ENCODE results near the gene ZNF710. TPM values are rescaled to one million over a fixed set of nuclear protein-coding genes. Genes with fewer than 3 reads are reported as not detected.

The ZNF710 gene
- total RNA-seq, 1 donor from 2014 or later = 129 TPM

DNA sequence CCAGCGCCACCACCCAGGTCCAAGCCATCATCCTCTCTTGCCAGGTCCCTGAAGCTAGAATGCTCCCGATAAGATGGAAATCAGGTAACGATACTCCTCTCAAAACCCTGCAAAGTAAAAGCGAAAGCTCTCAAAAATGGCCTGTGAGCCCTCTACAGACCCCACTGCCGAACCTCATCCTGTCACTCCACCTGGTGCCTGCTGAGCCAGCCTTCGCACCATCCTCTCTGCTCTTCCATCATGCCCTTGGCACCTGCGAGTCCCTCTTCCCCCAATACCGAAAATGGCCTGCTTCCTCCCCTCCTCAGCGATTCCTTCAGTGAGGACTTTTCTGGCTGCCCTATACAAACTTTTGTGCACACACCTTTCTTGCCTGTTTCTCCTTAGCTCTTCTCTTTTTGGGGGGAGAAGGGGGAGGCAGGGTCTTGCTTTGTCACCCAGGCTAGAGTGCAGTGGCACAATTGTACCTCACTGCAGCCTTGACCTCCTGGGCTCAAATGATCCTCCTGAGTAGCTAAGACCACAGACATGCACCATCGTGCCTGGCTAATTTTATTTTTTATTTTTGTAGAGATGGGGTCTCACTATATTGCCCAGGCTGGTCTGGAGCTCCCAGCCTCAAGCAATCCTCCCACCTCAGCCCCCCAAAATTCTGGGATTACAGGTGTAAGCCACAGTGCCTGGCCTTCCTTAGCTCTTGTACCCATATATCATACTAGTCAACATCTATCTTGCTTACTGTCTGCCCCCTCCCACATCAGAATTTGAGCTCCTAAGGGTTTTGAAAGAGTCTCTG lies 98.1 kb downstream of the ZNF710 start:
- peaks cover 22% of the 10 kb centered on the region for H3K27me3 Mint-ChIP-seq (ENCODE audit: unreplicated experiment)

DNA sequence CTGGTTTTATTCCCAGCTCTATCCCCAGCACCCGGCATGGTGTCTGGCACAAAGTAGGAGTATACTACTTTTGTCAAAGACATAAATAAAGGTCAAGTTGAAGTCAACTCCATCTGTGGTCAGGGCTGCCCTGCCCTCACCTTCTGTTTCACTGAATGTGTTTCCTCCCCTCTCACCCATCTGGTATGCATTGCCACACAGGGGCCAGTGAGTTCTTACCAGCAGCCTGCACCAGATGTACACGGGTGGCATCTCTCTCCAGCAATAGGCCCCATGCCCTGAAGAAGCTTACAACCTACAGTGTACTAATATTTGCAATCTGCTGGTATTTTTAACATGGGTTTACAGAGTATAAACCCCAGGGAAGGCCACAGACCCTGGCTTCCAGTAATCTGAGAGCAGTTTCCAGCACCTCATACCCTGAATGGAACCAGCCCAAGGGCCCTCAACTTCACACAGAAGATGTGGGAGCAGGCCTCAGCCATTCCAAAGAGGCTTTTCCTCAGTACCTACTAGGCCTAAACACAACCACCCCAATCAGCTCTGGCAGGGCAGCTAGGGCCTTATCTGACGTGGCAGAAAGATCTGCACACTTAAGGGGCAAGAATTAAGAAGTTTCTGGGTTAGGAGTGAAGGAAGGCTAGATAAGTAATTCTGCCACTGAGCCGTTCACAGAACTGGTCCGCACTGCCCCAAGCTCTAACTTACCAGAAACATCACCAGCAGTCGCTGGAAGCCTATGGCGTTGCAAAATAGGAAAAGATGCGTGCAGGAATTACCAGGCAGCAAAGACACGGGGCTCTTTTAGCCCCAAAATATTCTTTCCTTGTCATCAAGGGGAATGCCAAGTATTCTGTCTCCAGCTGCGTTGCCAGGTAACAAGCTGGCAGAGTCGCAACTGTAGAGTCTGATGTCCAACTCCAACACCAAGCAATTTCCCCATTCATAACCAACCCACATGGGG lies 99.0 kb downstream of the ZNF710 start:
- H3K27ac Mint-ChIP-seq (ENCODE audit: unreplicated experiment) = peak overlapping the region; percentile 87
- TF ChIP-seq, protein P1, sequence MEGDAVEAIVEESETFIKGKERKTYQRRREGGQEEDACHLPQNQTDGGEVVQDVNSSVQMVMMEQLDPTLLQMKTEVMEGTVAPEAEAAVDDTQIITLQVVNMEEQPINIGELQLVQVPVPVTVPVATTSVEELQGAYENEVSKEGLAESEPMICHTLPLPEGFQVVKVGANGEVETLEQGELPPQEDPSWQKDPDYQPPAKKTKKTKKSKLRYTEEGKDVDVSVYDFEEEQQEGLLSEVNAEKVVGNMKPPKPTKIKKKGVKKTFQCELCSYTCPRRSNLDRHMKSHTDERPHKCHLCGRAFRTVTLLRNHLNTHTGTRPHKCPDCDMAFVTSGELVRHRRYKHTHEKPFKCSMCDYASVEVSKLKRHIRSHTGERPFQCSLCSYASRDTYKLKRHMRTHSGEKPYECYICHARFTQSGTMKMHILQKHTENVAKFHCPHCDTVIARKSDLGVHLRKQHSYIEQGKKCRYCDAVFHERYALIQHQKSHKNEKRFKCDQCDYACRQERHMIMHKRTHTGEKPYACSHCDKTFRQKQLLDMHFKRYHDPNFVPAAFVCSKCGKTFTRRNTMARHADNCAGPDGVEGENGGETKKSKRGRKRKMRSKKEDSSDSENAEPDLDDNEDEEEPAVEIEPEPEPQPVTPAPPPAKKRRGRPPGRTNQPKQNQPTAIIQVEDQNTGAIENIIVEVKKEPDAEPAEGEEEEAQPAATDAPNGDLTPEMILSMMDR (IDR thresholded peaks at IDR 0.05; ENCODE audit: unreplicated experiment) = no peak

More for the DNA sequence above, 98.1 kb downstream of the ZNF710 start:
- Mint-ChIP-seq H3K9me3 (ENCODE audit: unreplicated experiment) (no peaks in the 10 kb centered on the region), H3K36me3 (ENCODE audit: low read depth, unreplicated experiment) (peaks cover 2% of the 10 kb centered on the region), H3K27ac (ENCODE audit: unreplicated experiment) (peak overlapping the region; percentile 1), H3K4me3 (ENCODE audit: unreplicated experiment) (no peak overlapping the region), H3K4me1 (ENCODE audit: unreplicated experiment) (peaks cover 17% of the 10 kb centered on the region)
- no peak for DNase-seq (ENCODE audit: low spot score)
- TF ChIP-seq, protein P1 (IDR thresholded peaks at IDR 0.05; ENCODE audit: unreplicated experiment) = no peak

DNA sequence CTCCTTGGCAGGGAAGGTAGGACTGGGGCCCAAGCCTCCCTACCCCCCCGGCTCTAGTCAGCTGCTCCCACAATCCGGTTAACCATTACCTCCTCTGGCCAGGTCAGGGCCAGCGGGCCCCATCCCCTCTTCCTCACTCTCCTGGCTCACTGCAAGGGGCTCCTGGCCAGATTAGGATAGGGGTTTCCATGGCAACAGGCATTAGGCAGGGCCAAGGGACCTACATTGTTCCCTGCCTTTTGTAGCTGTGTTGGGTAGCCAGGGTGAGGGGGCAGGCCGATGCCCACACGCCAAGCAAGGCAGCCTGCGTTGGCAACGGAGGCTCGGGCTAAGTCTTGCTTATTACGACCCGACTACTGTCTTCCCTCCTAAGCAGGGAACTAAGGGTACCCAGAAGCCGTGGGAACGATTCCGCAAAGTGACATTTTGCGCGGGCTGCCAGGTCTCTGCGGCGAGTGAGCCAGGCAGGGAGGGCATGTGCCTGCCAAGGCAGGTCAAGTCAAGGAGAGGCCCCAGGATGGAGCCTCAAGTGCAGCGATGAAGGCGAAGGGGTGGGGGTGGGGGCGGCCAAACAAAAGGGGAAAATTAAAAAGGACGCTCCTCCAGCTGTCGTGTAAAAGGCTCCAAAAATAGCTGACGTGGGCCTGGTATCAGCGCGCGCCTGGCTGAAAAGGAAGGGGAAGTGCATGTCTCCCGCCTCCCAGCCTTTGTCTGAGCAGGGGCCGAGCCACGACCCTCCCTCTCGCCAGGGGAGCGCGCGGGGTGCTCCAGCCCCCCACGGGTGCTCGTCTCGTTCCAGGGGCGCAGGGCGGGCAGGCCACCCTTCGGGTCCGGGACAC lies 100.2 kb downstream of the ZNF710 start:
- peak overlapping the region; percentile 87 for H3K27ac Mint-ChIP-seq (ENCODE audit: unreplicated experiment)
- TF ChIP-seq, protein P1 (IDR thresholded peaks at IDR 0.05; ENCODE audit: unreplicated experiment) = no peak
- no peaks in the 10 kb centered on the region for H3K9me3 Mint-ChIP-seq (ENCODE audit: unreplicated experiment)
- DNase-seq (ENCODE audit: low spot score) = peak; percentile 54
- H3K4me3 Mint-ChIP-seq (ENCODE audit: unreplicated experiment) = peak overlapping the region; percentile 88
- H3K36me3 Mint-ChIP-seq (ENCODE audit: low read depth, unreplicated experiment) = peaks cover 4% of the 10 kb centered on the region
- peaks cover 24% of the 10 kb centered on the region for H3K27me3 Mint-ChIP-seq (ENCODE audit: unreplicated experiment)
- H3K4me1 Mint-ChIP-seq (ENCODE audit: unreplicated experiment) = peaks cover 16% of the 10 kb centered on the region

More for the DNA sequence above, 99.0 kb downstream of the ZNF710 start:
- Mint-ChIP-seq H3K9me3 (ENCODE audit: unreplicated experiment) (no peaks in the 10 kb centered on the region), H3K36me3 (ENCODE audit: low read depth, unreplicated experiment) (peaks cover 4% of the 10 kb centered on the region), H3K4me3 (ENCODE audit: unreplicated experiment) (peak overlapping the region; percentile 88), H3K4me1 (ENCODE audit: unreplicated experiment) (peaks cover 16% of the 10 kb centered on the region), H3K27me3 (ENCODE audit: unreplicated experiment) (peaks cover 23% of the 10 kb centered on the region)
- no peak for DNase-seq (ENCODE audit: low spot score)

DNA sequence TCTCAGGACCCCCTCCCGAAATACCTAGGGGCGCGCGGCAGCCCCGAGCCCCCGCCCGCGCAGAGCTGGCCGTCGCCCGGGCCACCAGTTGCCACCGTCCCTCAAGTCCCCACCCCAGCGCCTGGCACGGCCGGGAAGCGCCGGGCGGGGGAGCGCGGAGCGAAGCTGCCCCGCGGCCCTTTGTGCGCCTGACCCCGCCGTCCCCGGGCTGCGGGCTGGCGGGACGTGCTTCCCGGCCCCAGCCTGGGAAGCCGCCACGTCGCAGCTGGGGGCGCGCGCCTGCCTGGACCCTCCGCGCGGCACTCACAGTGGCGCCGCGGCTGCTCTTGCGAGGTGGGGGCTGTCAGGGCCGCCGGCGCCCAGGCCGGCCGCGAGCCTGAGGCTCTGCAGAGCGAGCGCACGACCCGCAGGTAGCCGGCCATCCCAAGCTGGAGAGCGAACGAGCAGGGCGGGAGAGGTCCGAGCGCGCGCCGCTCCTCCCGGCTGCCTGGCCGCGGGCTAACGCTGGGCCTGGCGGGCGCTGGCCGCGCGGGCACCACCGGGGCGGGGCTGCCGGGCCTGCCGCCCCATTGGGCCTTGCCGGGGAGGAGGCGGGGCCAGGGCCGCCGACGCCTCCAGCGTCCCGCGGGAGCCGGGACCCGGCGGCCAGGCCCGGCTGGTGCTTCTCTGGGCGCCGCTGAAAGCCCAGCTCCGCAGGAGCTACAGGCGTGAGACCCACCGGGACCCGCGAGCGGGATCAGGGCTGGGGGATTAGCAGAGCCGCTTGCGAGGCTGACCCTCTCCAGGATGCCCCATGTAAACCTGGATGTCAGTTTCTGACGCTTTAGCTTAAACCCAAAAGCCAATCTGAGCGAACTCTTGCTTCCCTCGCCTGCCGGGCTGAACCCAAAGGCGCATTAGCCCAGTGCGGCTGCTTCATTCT lies 101.1 kb downstream of the ZNF710 start, which contains the start of gene IDH2:
IDH2 (minus strand) TSS at position 500 of the 922 bp plus-strand sequence; CDS start at position 422, 78 bp downstream.
- Mint-ChIP-seq H3K9me3 (ENCODE audit: unreplicated experiment) (no peaks in the 10 kb centered on the region), H3K27me3 (ENCODE audit: unreplicated experiment) (peaks cover 27% of the 10 kb centered on the region), H3K36me3 (ENCODE audit: low read depth, unreplicated experiment) (peaks cover 4% of the 10 kb centered on the region), H3K4me1 (ENCODE audit: unreplicated experiment) (peaks cover 23% of the 10 kb centered on the region), H3K4me3 (ENCODE audit: unreplicated experiment) (peak within 1 kb of the TSS; percentile 88), H3K27ac (ENCODE audit: unreplicated experiment) (peak within 1 kb of the TSS; percentile 87)
- TF ChIP-seq, protein P1 (IDR thresholded peaks at IDR 0.05; ENCODE audit: unreplicated experiment) = no peak
- peak; percentile 89 for DNase-seq (ENCODE audit: low spot score)
